GM06990 (cell line): ENCODE measurements around the gene UNC13D.

Source experiments
- DNase-seq: peaks from one replicate; pipeline ENCODE4 v3.0.0-alpha.2; 2011; ENCODE audit not compliant: insufficient read length; ENCODE audit errors: extremely low read depth
- H3K27me3 ChIP-seq: replicated peaks from 2 replicates; pipeline ENCODE4 v1.6.0; 2011; ENCODE audit warnings: low read length; ENCODE audit not compliant: control insufficient read depth, insufficient read depth
- H3K36me3 ChIP-seq: 2 replicates; pipeline ENCODE4 v1.5.1; 2011; ENCODE audit warnings: low read length; ENCODE audit not compliant: control insufficient read depth, insufficient read depth
- H3K4me3 ChIP-seq: replicated peaks from 2 replicates; pipeline ENCODE4 v1.5.1; 2011; ENCODE audit warnings: low read depth, mild to moderate bottlenecking, control low read depth, low read length
- CTCF ChIP-seq: IDR thresholded peaks from 2 replicates; pipeline ENCODE4 v1.5.1; 2011; ENCODE audit warnings: low read length, control low read depth, mild to moderate bottlenecking, inconsistent platforms; ENCODE audit not compliant: insufficient read depth, poor library complexity, severe bottlenecking

The UNC13D gene

DNA sequence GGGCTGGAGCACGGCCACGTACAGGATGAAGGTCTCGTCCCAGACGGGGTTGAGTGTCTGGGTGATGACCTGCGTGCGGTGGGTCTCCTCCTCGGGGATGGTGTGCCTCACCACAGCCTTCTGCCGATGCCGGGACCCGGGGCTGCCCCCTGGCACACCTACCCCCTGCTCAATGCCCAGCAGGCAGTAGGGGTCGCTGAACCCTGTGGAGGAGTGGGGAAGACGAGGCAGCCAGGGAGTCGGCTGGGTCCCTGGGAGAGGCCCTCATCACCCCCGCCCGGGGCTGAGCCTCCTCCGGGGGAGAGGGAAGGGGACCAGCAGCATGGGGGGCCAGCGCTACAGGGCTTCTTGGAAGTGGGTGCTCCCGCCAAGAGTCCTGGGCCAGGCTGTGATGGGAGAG is 1.8 kb downstream of the UNC13D start:
- no peak for DNase-seq
- no peaks in the 10 kb centered on the region for H3K27me3 ChIP-seq
- no peak for TF ChIP-seq CTCF
- peaks cover 24% of the 10 kb centered on the region for H3K36me3 ChIP-seq
- H3K4me3 ChIP-seq = peak overlapping the region; percentile 63

DNA sequence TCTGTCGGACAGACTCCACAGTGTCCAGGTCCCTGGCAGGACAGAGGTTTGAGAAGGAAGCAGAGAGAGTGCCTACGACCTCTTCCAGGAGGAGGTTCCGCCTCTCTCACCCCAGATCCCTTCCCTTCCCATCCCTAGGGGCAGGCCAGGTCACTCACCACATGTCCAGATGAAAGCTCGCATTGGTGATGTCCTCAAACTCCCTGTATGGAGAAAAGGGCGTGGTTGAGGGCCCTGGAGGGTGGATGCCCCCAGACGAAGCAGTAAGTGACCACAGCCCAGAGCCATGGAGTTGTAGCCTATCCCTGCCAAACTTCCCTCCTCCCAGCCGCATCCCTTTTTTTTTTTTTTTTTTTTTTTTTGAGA is 3.4 kb downstream of the UNC13D start:
- Histone ChIP-seq H3K4me3 (no peak overlapping the region), H3K36me3 (peaks cover 22% of the 10 kb centered on the region), H3K27me3 (no peaks in the 10 kb centered on the region)
- TF ChIP-seq CTCF = no peak
- DNase-seq = no peak

GRCh38 chr17:75839942-75840798 is 4.0 kb downstream of the UNC13D start:
- Histone ChIP-seq H3K27me3 (no peaks in the 10 kb centered on the region), H3K4me3 (no peak overlapping the region), H3K36me3 (peaks cover 26% of the 10 kb centered on the region)
- TF ChIP-seq CTCF = no peak
- DNase-seq = no peak

GRCh38 chr17:75838410-75838809 is 5.8 kb downstream of the UNC13D start:
- DNase-seq = no peak
- no peak for TF ChIP-seq CTCF
- Histone ChIP-seq H3K27me3 (no peaks in the 10 kb centered on the region), H3K36me3 (peaks cover 39% of the 10 kb centered on the region), H3K4me3 (no peak overlapping the region)

DNA sequence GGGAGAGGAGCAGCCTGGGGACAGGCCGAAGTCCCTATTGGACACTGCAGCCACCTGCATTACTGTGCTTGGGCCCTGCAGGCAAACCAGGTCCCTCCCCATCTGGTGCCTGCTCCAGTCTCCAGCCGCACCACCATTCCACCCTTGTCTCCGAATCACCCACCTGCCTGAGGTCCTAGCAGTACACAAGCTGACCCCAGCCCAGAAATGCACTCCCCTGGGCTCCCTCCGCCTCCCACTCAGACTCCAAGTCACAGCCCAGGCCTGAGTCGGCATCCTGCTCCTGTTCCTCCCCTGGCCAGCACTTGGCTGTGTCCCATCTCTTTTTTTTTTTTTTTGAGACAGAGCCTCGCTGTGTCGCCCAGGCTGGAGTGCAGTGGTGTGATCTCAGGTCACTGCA is 6.3 kb downstream of the UNC13D start:
- no peak for DNase-seq
- Histone ChIP-seq H3K36me3 (peaks cover 41% of the 10 kb centered on the region), H3K4me3 (no peak overlapping the region), H3K27me3 (no peaks in the 10 kb centered on the region)
- no peak for TF ChIP-seq CTCF
